ENCODE results near the gene FAT1.

Gene FAT1

GRCh38 chr4:186754976-186755375 lies 31.3 kb upstream of the FAT1 start:
- no peak for DNase-seq

GRCh38 chr4:186752325-186752724 lies 28.7 kb upstream of the FAT1 start:
- DNase-seq: no peak

- DNase-seq: no peak
Measured at GRCh38 chr4:186749611-186750281, 26.1 kb upstream of the FAT1 start.

GRCh38 chr4:186746581-186746980 lies 22.9 kb upstream of the FAT1 start:
- no peak for DNase-seq

- no peak for DNase-seq
Measured at GRCh38 chr4:186743261-186743660, 19.6 kb upstream of the FAT1 start.

- no peak for DNase-seq
Measured at GRCh38 chr4:186740822-186741221, 17.2 kb upstream of the FAT1 start.

- DNase-seq: no peak
Measured at GRCh38 chr4:186739802-186740434, 16.3 kb upstream of the FAT1 start.

- no peak for DNase-seq
Measured at GRCh38 chr4:186739317-186739716, 15.7 kb upstream of the FAT1 start.

GRCh38 chr4:186738421-186738820 lies 14.8 kb upstream of the FAT1 start:
- DNase-seq: no peak

GRCh38 chr4:186737427-186737826 lies 13.8 kb upstream of the FAT1 start:
- no peak for DNase-seq

GRCh38 chr4:186736466-186736865 lies 12.8 kb upstream of the FAT1 start:
- DNase-seq: no peak

GRCh38 chr4:186734251-186734650 lies 10.6 kb upstream of the FAT1 start:
- DNase-seq: no peak

- DNase-seq: no peak
Measured at GRCh38 chr4:186733778-186734177, 10.1 kb upstream of the FAT1 start.

GRCh38 chr4:186730621-186731020 lies 7.0 kb upstream of the FAT1 start:
- DNase-seq: no peak

GRCh38 chr4:186729856-186730255 lies 6.2 kb upstream of the FAT1 start:
- DNase-seq: no peak

GRCh38 chr4:186728631-186729271 lies 5.1 kb upstream of the FAT1 start:
- no peak for DNase-seq

GRCh38 chr4:186727977-186728519 lies 4.4 kb upstream of the FAT1 start:
- DNase-seq: no peak

- no peak for DNase-seq
Measured at GRCh38 chr4:186727169-186727976, 3.7 kb upstream of the FAT1 start.

- DNase-seq: no peak
Measured at GRCh38 chr4:186726426-186727168, 2.9 kb upstream of the FAT1 start.

GRCh38 chr4:186725469-186726425 lies 2.1 kb upstream of the FAT1 start:
- DNase-seq: no peak

GRCh38 chr4:186724864-186725468 lies 1.3 kb upstream of the FAT1 start:
- no peak for DNase-seq
